HG03039 (cell line): ENCODE results near the gene NTF3.

Source experiments
- ATAC-seq: cut with Tn5 transposase; IDR thresholded peaks from one replicate; pipeline ENCODE4 v1.9.1; 2021; ENCODE audit warnings: mild to moderate bottlenecking, moderate library complexity; ENCODE audit not compliant: unreplicated experiment

Gene NTF3

GRCh38 chr12:5430641-5431603 is 986 bp upstream of the NTF3 start:
- ATAC-seq = no peak

GRCh38 chr12:5433081-5433844 is 1.4 kb downstream of the NTF3 start:
- ATAC-seq = no peak

- no peak for ATAC-seq
Observed at GRCh38 chr12:5433845-5434646, 2.1 kb downstream of the NTF3 start.

- ATAC-seq = no peak
Observed at GRCh38 chr12:5434647-5435560, 3.0 kb downstream of the NTF3 start.

- ATAC-seq = no peak
Observed at GRCh38 chr12:5437182-5437583, 5.3 kb downstream of the NTF3 start.

- ATAC-seq = no peak
Observed at GRCh38 chr12:5437589-5437988, 5.7 kb downstream of the NTF3 start.

- no peak for ATAC-seq
Observed at GRCh38 chr12:5438671-5439200, 6.8 kb downstream of the NTF3 start.

- no peak for ATAC-seq
Observed at GRCh38 chr12:5439371-5439771, 7.5 kb downstream of the NTF3 start.

- no peak for ATAC-seq
Observed at GRCh38 chr12:5439788-5440300, 7.9 kb downstream of the NTF3 start.

GRCh38 chr12:5440978-5441377 is 9.1 kb downstream of the NTF3 start:
- no peak for ATAC-seq

GRCh38 chr12:5441497-5442236 is 9.8 kb downstream of the NTF3 start:
- no peak for ATAC-seq

- no peak for ATAC-seq
Observed at GRCh38 chr12:5442251-5443006, 10.5 kb downstream of the NTF3 start.

- ATAC-seq = no peak
Observed at GRCh38 chr12:5444520-5444919, 12.6 kb downstream of the NTF3 start.

- ATAC-seq = no peak
Observed at GRCh38 chr12:5447320-5447719, 15.4 kb downstream of the NTF3 start.

GRCh38 chr12:5451251-5451650 is 19.3 kb downstream of the NTF3 start:
- no peak for ATAC-seq

- no peak for ATAC-seq
Observed at GRCh38 chr12:5452569-5452968, 20.7 kb downstream of the NTF3 start.

- ATAC-seq = no peak
Observed at GRCh38 chr12:5453466-5453865, 21.6 kb downstream of the NTF3 start.

- no peak for ATAC-seq
Observed at GRCh38 chr12:5455045-5455444, 23.1 kb downstream of the NTF3 start.
